ENCODE measurements around the gene LRMDA.

DNA sequence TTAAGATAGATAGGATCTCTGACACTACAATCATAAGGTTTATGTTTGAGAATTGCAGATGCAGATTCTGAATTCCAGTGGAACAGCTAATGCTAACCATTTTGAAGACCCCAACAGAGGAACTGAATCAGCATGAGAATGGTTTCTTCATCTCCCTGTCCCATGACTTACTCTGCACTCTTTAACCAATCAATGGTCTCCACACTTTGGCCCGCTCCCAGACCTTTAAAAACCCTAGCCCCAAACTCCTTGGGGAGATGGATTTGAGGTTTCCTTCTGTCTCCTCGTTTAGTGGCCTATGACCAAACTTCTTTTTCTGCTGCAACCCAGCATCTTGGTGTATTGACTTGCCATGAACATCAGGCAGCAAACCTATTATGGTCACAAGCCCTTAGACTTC lies 804.9 kb downstream of the LRMDA start:
- TF ChIP-seq, protein P1, sequence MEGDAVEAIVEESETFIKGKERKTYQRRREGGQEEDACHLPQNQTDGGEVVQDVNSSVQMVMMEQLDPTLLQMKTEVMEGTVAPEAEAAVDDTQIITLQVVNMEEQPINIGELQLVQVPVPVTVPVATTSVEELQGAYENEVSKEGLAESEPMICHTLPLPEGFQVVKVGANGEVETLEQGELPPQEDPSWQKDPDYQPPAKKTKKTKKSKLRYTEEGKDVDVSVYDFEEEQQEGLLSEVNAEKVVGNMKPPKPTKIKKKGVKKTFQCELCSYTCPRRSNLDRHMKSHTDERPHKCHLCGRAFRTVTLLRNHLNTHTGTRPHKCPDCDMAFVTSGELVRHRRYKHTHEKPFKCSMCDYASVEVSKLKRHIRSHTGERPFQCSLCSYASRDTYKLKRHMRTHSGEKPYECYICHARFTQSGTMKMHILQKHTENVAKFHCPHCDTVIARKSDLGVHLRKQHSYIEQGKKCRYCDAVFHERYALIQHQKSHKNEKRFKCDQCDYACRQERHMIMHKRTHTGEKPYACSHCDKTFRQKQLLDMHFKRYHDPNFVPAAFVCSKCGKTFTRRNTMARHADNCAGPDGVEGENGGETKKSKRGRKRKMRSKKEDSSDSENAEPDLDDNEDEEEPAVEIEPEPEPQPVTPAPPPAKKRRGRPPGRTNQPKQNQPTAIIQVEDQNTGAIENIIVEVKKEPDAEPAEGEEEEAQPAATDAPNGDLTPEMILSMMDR (conservative IDR thresholded peaks at IDR 0.05; ENCODE audit: low read length) = no peak
- no peak for TF ChIP-seq EZH2phosphoT487 (IDR thresholded peaks at IDR 0.05; ENCODE audit: borderline replicate concordance, low read depth, low read length)

All from OCI-LY7 (cell line).